HepG2 (cell line): Measurements from ENCODE around the gene CTRB2. TPM values are rescaled to one million over a fixed set of nuclear protein-coding genes. Genes with fewer than 3 reads are reported as not detected.

ENCODE experiments used
- ATAC-seq: fragments of 200-7000 bp; cut with Tn5 transposase; 3 replicates; pipeline ENCODE4 v1.9.1; 2020; ENCODE audit warnings: mild to moderate bottlenecking, moderate library complexity
- BruUV-seq: library from RNA; stranded (reverse); fragments of 400-500 nt; replicated peaks from 2 replicates; lab custom pipeline; 2021; lab: Mats Ljungman, UMichigan
- CTCF ChIA-PET: fragments of 300-600 bp; formaldehyde crosslinking; extraction: SDS; loops from one replicate; lab custom pipeline; 2021; ENCODE audit warnings: low total read pairs, inconsistent platforms, low intra/inter-chr PET ratio; lab: Yijun Ruan, JAX
- POLR2A ChIA-PET: fragments of 350-600 bp; sonication (Branson Sonifier 250); formaldehyde crosslinking; loops from one replicate; lab custom pipeline; 2020; ENCODE audit warnings: antibody characterized with exemption, inconsistent platforms; lab: Yijun Ruan, JAX
- DNase-seq: peaks from one replicate; pipeline ENCODE4 v3.0.0-alpha.2; 2015; ENCODE audit warnings: low spot score
- FAIRE-seq: peaks from 3 replicates; lab custom pipeline; 2011; peaks lifted over from hg19 to GRCh38; lab: Jason Lieb, UNC
- H2AFZ ChIP-seq: one replicate; pipeline ENCODE4 v1.6.1; 2011; ENCODE audit warnings: low read length, inconsistent platforms
- H3K27ac ChIP-seq: fragments of 300-600 bp; 3 replicates; pipeline ENCODE4 v1.8.0; 2011; ENCODE audit warnings: mixed run types, mild to moderate bottlenecking, mixed read lengths, low read length, inconsistent platforms; ENCODE audit not compliant: insufficient read depth; ENCODE audit errors: extremely low read length
- H3K27me3 ChIP-seq, 2 experiments: fragments of 200-600 bp in 1 of 2; 2 replicates in 1 of 2; 3 replicates in 1 of 2; pipeline versions ENCODE4 v1.6.0 to v1.8.0; 2011; ENCODE audit warnings: low read length in 2 of 2, mild to moderate bottlenecking in 2 of 2, moderate library complexity in 2 of 2, inconsistent platforms in 1 of 2; ENCODE audit not compliant: insufficient read depth in 2 of 2, control insufficient read depth in 1 of 2
- H3K36me3 ChIP-seq, 2 experiments: fragments of 200-600 bp in 1 of 2; replicated peaks in 1 of 2; 2 replicates in 1 of 2; 3 replicates in 1 of 2; pipeline versions ENCODE4 v1.5.1 to v1.8.0; 2011; ENCODE audit warnings: low read length in 2 of 2, inconsistent platforms in 1 of 2; ENCODE audit not compliant: insufficient read depth in 2 of 2, control insufficient read depth in 1 of 2
- H3K4me1 ChIP-seq: 2 replicates; pipeline ENCODE4 v1.5.1; 2012; ENCODE audit warnings: low read length, inconsistent platforms; ENCODE audit not compliant: insufficient read depth
- H3K4me2 ChIP-seq: 2 replicates; pipeline ENCODE4 v1.6.0; 2011; ENCODE audit warnings: low read depth, low read length, inconsistent platforms
- H3K4me3 ChIP-seq, 3 experiments: fragments of 200-600 bp in 1 of 3; sonication (generic), shearing (Covaris generic) in 1 of 3; replicated peaks in 1 of 3; 2 replicates each; pipeline ENCODE4 v1.5.1; 2011 to 2016; ENCODE audit warnings: low read length in 3 of 3, inconsistent platforms in 2 of 3, low read depth in 2 of 3, mild to moderate bottlenecking in 2 of 3, control low read depth in 1 of 3, mixed read lengths in 1 of 3; ENCODE audit not compliant: insufficient read depth in 1 of 3
- H3K79me2 ChIP-seq: one replicate; pipeline ENCODE4 v1.6.1; 2011; ENCODE audit warnings: low read length, inconsistent platforms; ENCODE audit not compliant: insufficient read depth
- H3K9ac ChIP-seq: 2 replicates; pipeline ENCODE4 v1.6.0; 2011; ENCODE audit warnings: mild to moderate bottlenecking, low read depth, low read length, inconsistent platforms; ENCODE audit not compliant: insufficient read depth
- H3K9me3 ChIP-seq: 2 replicates; pipeline ENCODE4 v1.5.1; 2012; ENCODE audit warnings: mild to moderate bottlenecking, low read length
- H4K20me1 ChIP-seq: 2 replicates; pipeline ENCODE4 v1.6.0; 2011; ENCODE audit warnings: inconsistent platforms, mild to moderate bottlenecking, low read length, moderate library complexity; ENCODE audit not compliant: insufficient read depth
- ADNP ChIP-seq: sonication (generic); formaldehyde crosslinking; IDR thresholded peaks from 2 replicates; pipeline ENCODE4 v1.4.0; 2020; ENCODE audit warnings: missing genetic modification reagents
- ARNT2 ChIP-seq: sonication (generic); formaldehyde crosslinking; IDR thresholded peaks from 2 replicates; pipeline ENCODE4 v1.8.0; 2022; ENCODE audit warnings: mild to moderate bottlenecking, low read depth, missing genetic modification reagents, moderate library complexity
- HES4 ChIP-seq: sonication (generic); formaldehyde crosslinking; IDR thresholded peaks from 2 replicates; pipeline ENCODE4 v1.9.0; 2021; ENCODE audit warnings: mild to moderate bottlenecking, missing genetic modification reagents, borderline replicate concordance
- PLRG1 ChIP-seq: fragments of 450-650 bp; conservative IDR thresholded peaks from 2 replicates; pipeline ENCODE4 v1.6.1; 2016
- POLR2A ChIP-seq, 2 experiments: IDR thresholded peaks; 2 replicates each; pipeline ENCODE4 v1.6.1; 2011; ENCODE audit warnings: low read depth in 2 of 2, low read length in 2 of 2, mild to moderate bottlenecking in 1 of 2, moderate library complexity in 1 of 2; ENCODE audit not compliant: insufficient read depth in 1 of 2
- POLR2AphosphoS5 ChIP-seq: IDR thresholded peaks from 2 replicates; pipeline ENCODE4 v1.6.1; 2012; ENCODE audit warnings: low read depth, low read length
- RBM39 ChIP-seq: fragments of 200-400 bp; formaldehyde crosslinking; IDR thresholded peaks from one replicate; pipeline ENCODE4 v1.6.1; 2018; ENCODE audit warnings: antibody characterized with exemption, mild to moderate bottlenecking, low read depth, low read length; ENCODE audit not compliant: poor library complexity, severe bottlenecking
- REPIN1 ChIP-seq: sonication (generic); formaldehyde crosslinking; IDR thresholded peaks from 2 replicates; pipeline ENCODE4 v1.8.0; 2022; ENCODE audit warnings: missing genetic modification reagents, low read depth, mild to moderate bottlenecking, borderline replicate concordance
- SMYD3 ChIP-seq: sonication (generic); formaldehyde crosslinking; IDR thresholded peaks from 2 replicates; pipeline ENCODE4 v1.8.1; 2023; ENCODE audit warnings: mild to moderate bottlenecking, missing genetic modification reagents
- SOX13 ChIP-seq, 3 experiments: fragments of 450-650 bp in 1 of 3; sonication (generic) in 1 of 3; formaldehyde crosslinking in 1 of 3; IDR thresholded peaks in 2 of 3; conservative IDR thresholded peaks in 1 of 3; 2 replicates each; pipeline versions ENCODE4 v1.5.0 to v1.6.1; 2016 to 2020; ENCODE audit warnings: antibody characterized with exemption in 1 of 3, mild to moderate bottlenecking in 1 of 3, missing compliant biosample characterization in 1 of 3, missing genetic modification reagents in 1 of 3, moderate library complexity in 1 of 3
- TFDP1 ChIP-seq: IDR thresholded peaks from 2 replicates; pipeline ENCODE4 v1.6.1; 2016; ENCODE audit warnings: missing compliant biosample characterization, missing genetic modification reagents, borderline replicate concordance
- TRIM24 ChIP-seq: sonication (generic); formaldehyde crosslinking; IDR thresholded peaks from 2 replicates; pipeline ENCODE4 v1.8.0; 2022; ENCODE audit warnings: mild to moderate bottlenecking, missing genetic modification reagents
- ZBTB38 ChIP-seq: sonication (generic); formaldehyde crosslinking; IDR thresholded peaks from 2 replicates; pipeline ENCODE4 v1.5.1; 2020; ENCODE audit warnings: mild to moderate bottlenecking, missing genetic modification reagents
- ZNF333 ChIP-seq: sonication (generic); formaldehyde crosslinking; IDR thresholded peaks from 2 replicates; pipeline ENCODE4 v1.4.0; 2020; ENCODE audit warnings: mild to moderate bottlenecking, missing genetic modification reagents, borderline replicate concordance
- ZNF441 ChIP-seq: sonication (generic); formaldehyde crosslinking; IDR thresholded peaks from 2 replicates; pipeline ENCODE4 v1.7.0; 2021; ENCODE audit warnings: missing genetic modification reagents, borderline replicate concordance
- ZNF598 ChIP-seq: sonication (generic); formaldehyde crosslinking; IDR thresholded peaks from 2 replicates; pipeline ENCODE4 v1.5.1; 2020; ENCODE audit warnings: mild to moderate bottlenecking, missing genetic modification reagents, borderline replicate concordance
- WGBS: methylation state at CpG from one replicate; pipeline ENCODE4 v1.1.6; 2017; ENCODE audit warnings: low lambda C conversion rate; 5-methylcytosine and 5-hydroxymethylcytosine counted together
- in situ Hi-C: cut with HindIII; loops from 2 replicates; pipeline ENCODE4 v1.10.0; 2017; ENCODE audit warnings: low pct_unique_long_range_greater_than_20kb; ENCODE audit not compliant: extremely low pct_ligation_motif_present
- intact Hi-C: fragments of 100-400 bp; cut with micrococcal nuclease; formaldehyde crosslinking; loops from one replicate; pipeline ENCODE4 v1.10.0; 2022; ENCODE audit not compliant: unreplicated experiment
- polyA plus RNA-seq, 8 experiments: library from polyadenylated mRNA; depleted of rRNA in 3 of 8; stranded (reverse) in 7 of 8; unstranded in 1 of 8; fragments of >200 nt; fragmentation: Illumina TruSeq in 4 of 8; extraction: Trizol in 4 of 8; gene quantifications; 2 replicates each; pipeline versions ENCODE4 v1.2.1 to v1.2.3, GENCODE V29; 2011 to 2016; ENCODE audit warnings: low read depth in 4 of 8, missing spikeins in 1 of 8, mixed read lengths in 1 of 8; ENCODE audit not compliant: insufficient read depth in 1 of 8
- total RNA-seq, 5 experiments: library from RNA; depleted of rRNA; stranded (reverse); fragments of >200 nt; fragmentation: Illumina TruSeq; extraction: Trizol; gene quantifications; 2 replicates each; pipeline ENCODE4 v1.2.3, GENCODE V29; 2016; ENCODE audit warnings: low read depth in 1 of 5
- TF ChIP-seq, protein P1 (sequence below): sonication (generic); formaldehyde crosslinking; IDR thresholded peaks from 2 replicates; pipeline ENCODE4 v1.4.0; 2020; ENCODE audit warnings: mild to moderate bottlenecking, missing genetic modification reagents
- TF ChIP-seq, protein P2 (sequence below): sonication (generic); formaldehyde crosslinking; IDR thresholded peaks from 2 replicates; pipeline ENCODE4 v1.9.0; 2022; ENCODE audit warnings: low read depth, missing genetic modification reagents

Gene CTRB2
- total and polyA plus RNA-seq, 2 of the 13 experiments (the other 11 are each of a cell fraction or from before 2014, with no cell fraction given): 0.13 TPM; not detected in 1

GRCh38 chr16:75246504-75247205, 39.7 kb upstream of the CTRB2 start:
- no TSS peak for BruUV-seq
- CTCF ChIA-PET: no interaction called here
- in situ Hi-C loops: no loop called here
- TF ChIP-seq ARNT2 (CRISPR knock-in tag): 0 out of 2 replicates have a peak, but pooled peaks have one; percentile 40
- 0 out of 2 replicates have a peak, but pooled peaks have one; percentile 6 for TF ChIP-seq REPIN1 (CRISPR knock-in tag)
- TF ChIP-seq TFDP1 (CRISPR knock-in tag): no peak
- no peak for TF ChIP-seq ZNF598
- TF ChIP-seq HES4 (CRISPR knock-in tag): no peak
- no peak for TF ChIP-seq SOX13 (IDR thresholded peaks at IDR 0.05)
- no peak for TF ChIP-seq SOX13 (CRISPR knock-in tag; conservative IDR thresholded peaks at IDR 0.05 in 1 of 2, IDR thresholded peaks at IDR 0.05 in 1 of 2)
- peak; percentile 99 for TF ChIP-seq ZBTB38 (CRISPR knock-in tag)
- TF ChIP-seq, protein P1, sequence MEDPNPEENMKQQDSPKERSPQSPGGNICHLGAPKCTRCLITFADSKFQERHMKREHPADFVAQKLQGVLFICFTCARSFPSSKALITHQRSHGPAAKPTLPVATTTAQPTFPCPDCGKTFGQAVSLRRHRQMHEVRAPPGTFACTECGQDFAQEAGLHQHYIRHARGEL (CRISPR knock-in tag): no peak
- TF ChIP-seq POLR2A (IDR thresholded peaks at IDR 0.05; ENCODE audit: insufficient read depth in 1 of 2, low read depth in 2 of 2, low read length in 2 of 2): peak in 1 of 2 experiments; percentile 45; a peak in 2 of 4 replicates
- TF ChIP-seq SMYD3 (CRISPR knock-in tag): no peak
- 0 out of 2 replicates have a peak, but pooled peaks have one; percentile 31 for TF ChIP-seq POLR2AphosphoS5
- TF ChIP-seq ADNP (CRISPR knock-in tag): 0 out of 2 replicates have a peak, but pooled peaks have one; percentile 29
- TF ChIP-seq, protein P2, sequence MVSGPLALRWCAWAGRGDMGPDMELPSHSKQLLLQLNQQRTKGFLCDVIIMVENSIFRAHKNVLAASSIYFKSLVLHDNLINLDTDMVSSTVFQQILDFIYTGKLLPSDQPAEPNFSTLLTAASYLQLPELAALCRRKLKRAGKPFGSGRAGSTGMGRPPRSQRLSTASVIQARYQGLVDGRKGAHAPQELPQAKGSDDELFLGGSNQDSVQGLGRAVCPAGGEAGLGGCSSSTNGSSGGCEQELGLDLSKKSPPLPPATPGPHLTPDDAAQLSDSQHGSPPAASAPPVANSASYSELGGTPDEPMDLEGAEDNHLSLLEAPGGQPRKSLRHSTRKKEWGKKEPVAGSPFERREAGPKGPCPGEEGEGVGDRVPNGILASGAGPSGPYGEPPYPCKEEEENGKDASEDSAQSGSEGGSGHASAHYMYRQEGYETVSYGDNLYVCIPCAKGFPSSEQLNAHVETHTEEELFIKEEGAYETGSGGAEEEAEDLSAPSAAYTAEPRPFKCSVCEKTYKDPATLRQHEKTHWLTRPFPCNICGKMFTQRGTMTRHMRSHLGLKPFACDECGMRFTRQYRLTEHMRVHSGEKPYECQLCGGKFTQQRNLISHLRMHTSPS (CRISPR knock-in tag): no peak
- no peak for TF ChIP-seq PLRG1
- no peak for TF ChIP-seq ZNF441
- TF ChIP-seq ZNF333 (CRISPR knock-in tag): no peak
- no peak for TF ChIP-seq TRIM24 (CRISPR knock-in tag)
- no peak for TF ChIP-seq RBM39

More at GRCh38 chr16:75246504-75247205, 39.7 kb upstream of the CTRB2 start:
- intact Hi-C loops: loop anchor here (5.0 kb wide), 1 partner anchor 249 kb away; the partner anchor contains the start of gene ZNRF1
- peaks cover 71% of the 10 kb centered on the region for H3K4me1 ChIP-seq
- H3K9ac ChIP-seq: peak overlapping the region; percentile 99
- H3K9me3 ChIP-seq: no peaks in the 10 kb centered on the region
- peak overlapping the region in 1 of 3 experiments; percentile 63; a peak in 2 of 6 replicates for H3K4me3 ChIP-seq
- no peak for FAIRE-seq
- WGBS: 77% methylated on average over 10 of the region's 12 CpGs
- H3K36me3 ChIP-seq: peaks cover 15 to 19% of the 10 kb centered on the region in 2 experiments
- peak overlapping the region; percentile 84 for H3K4me2 ChIP-seq
- ATAC-seq: no peak
- DNase-seq: no peak
- no peaks in the 10 kb centered on the region; a peak in 1 of 5 replicates for H3K27me3 ChIP-seq
- peaks cover 19% of the 10 kb centered on the region; the same call in 1 of the 2 replicates for H4K20me1 ChIP-seq
- POLR2A ChIA-PET: interaction anchor here (1.2 to 14.7 kb wide), 6 partner anchors 9 to 62 kb away, joined by 3 to 312 read pairs (median 19); no protein-coding TSS in a partner anchor
- no peak overlapping the region for H2AFZ ChIP-seq
- H3K27ac ChIP-seq: peak overlapping the region; percentile 97
- peaks cover 81% of the 10 kb centered on the region for H3K79me2 ChIP-seq
